NT2/D1 (cell line): Measurements from ENCODE around the gene HMGN5.

Experiments used
- SUZ12 ChIP-seq: IDR thresholded peaks from 2 replicates; pipeline ENCODE4 v1.6.1; 2011; ENCODE audit not compliant: insufficient read length, insufficient read depth; ENCODE audit errors: extremely low read depth
- YY1 ChIP-seq: IDR thresholded peaks from 2 replicates; pipeline ENCODE4 v1.6.1; 2011; ENCODE audit not compliant: insufficient read length, insufficient read depth

- TF ChIP-seq SUZ12 (no peak), YY1 (no peak)
Measured at GRCh38 chrX:81201071-81201470, 642 bp downstream of the HMGN5 start.
